HEK293 (cell line): ENCODE measurements around the gene LYRM1.

ENCODE experiments used
- CTCF ChIA-PET: fragments of 350-600 bp; formaldehyde crosslinking; extraction: SDS; loops from one replicate; lab custom pipeline; 2021; ENCODE audit warnings: antibody characterized with exemption; lab: Yijun Ruan, JAX
- POLR2A ChIA-PET: fragments of 300-600 bp; formaldehyde crosslinking; extraction: SDS; loops from one replicate; lab custom pipeline; 2020; ENCODE audit warnings: antibody characterized with exemption, inconsistent platforms; lab: Yijun Ruan, JAX
- H3K27ac ChIP-seq: fragments of 200-500 bp; sonication (Bioruptor generic); 2 replicates; pipeline ENCODE4 v1.5.1; 2014; ENCODE audit warnings: low read depth, low read length, control low read depth, inconsistent platforms; ENCODE audit errors: extremely low read depth
- H3K36me3 ChIP-seq, 2 experiments: fragments of 200-500 bp in 1 of 2; sonication (Bioruptor generic) in 1 of 2; 1 replicate in 1 of 2; 2 replicates in 1 of 2; pipeline ENCODE4 v1.5.1; 2014 to 2017; ENCODE audit warnings: inconsistent platforms in 2 of 2, low read length in 2 of 2; ENCODE audit not compliant: control insufficient read depth in 2 of 2, insufficient read depth in 1 of 2
- H3K4me1 ChIP-seq: fragments of 200-500 bp; sonication (Bioruptor generic); 2 replicates; pipeline ENCODE4 v1.5.1; 2014; ENCODE audit warnings: mild to moderate bottlenecking, low read length, inconsistent platforms; ENCODE audit not compliant: control insufficient read depth, insufficient read depth
- H3K4me3 ChIP-seq: 2 replicates; pipeline ENCODE4 v1.5.1; 2011; ENCODE audit warnings: low read depth, mild to moderate bottlenecking, control low read depth, low read length, moderate library complexity
- H3K9me3 ChIP-seq: fragments of 200-500 bp; sonication (Bioruptor generic); 2 replicates; pipeline ENCODE4 v1.5.1; 2014; ENCODE audit warnings: low read depth, low read length, inconsistent platforms; ENCODE audit not compliant: control insufficient read depth, insufficient read depth
- AEBP2 ChIP-seq: fragments of 450-650 bp; formaldehyde crosslinking; IDR thresholded peaks from 2 replicates; pipeline ENCODE4 v1.5.1; 2016; ENCODE audit warnings: missing biosample characterization, missing genetic modification characterization, borderline replicate concordance
- FEZF1 ChIP-seq: fragments of 450-650 bp; formaldehyde crosslinking; IDR thresholded peaks from 2 replicates; pipeline ENCODE4 v1.5.1; 2016; ENCODE audit warnings: missing biosample characterization, missing genetic modification characterization
- INSM2 ChIP-seq: fragments of 450-650 bp; formaldehyde crosslinking; IDR thresholded peaks from 2 replicates; pipeline ENCODE4 v1.5.1; 2016; ENCODE audit warnings: missing biosample characterization, missing genetic modification characterization
- KLF1 ChIP-seq: fragments of 450-650 bp; formaldehyde crosslinking; IDR thresholded peaks from 2 replicates; pipeline ENCODE4 v1.5.1; 2016; ENCODE audit warnings: missing biosample characterization, missing genetic modification characterization
- KLF16 ChIP-seq: fragments of 450-650 bp; formaldehyde crosslinking; IDR thresholded peaks from 2 replicates; pipeline ENCODE4 v1.5.1; 2017; ENCODE audit warnings: missing biosample characterization, missing genetic modification characterization
- PBX3 ChIP-seq: sonication (generic); formaldehyde crosslinking; IDR thresholded peaks from 2 replicates; pipeline ENCODE4 v1.8.1; 2022; ENCODE audit warnings: mild to moderate bottlenecking, moderate library complexity, missing genetic modification reagents
- SP7 ChIP-seq: fragments of 450-650 bp; formaldehyde crosslinking; IDR thresholded peaks from 2 replicates; pipeline ENCODE4 v1.5.1; 2016; ENCODE audit warnings: missing biosample characterization, missing genetic modification characterization
- ZFHX2 ChIP-seq: fragments of 450-650 bp; formaldehyde crosslinking; conservative IDR thresholded peaks from 2 replicates; pipeline ENCODE4 v1.5.1; 2016; ENCODE audit warnings: missing biosample characterization, missing genetic modification characterization
- ZFP41 ChIP-seq: fragments of 450-650 bp; formaldehyde crosslinking; IDR thresholded peaks from 2 replicates; pipeline ENCODE4 v1.5.1; 2016; ENCODE audit warnings: missing biosample characterization, missing genetic modification characterization, borderline replicate concordance
- ZNF121 ChIP-seq: fragments of 450-650 bp; formaldehyde crosslinking; IDR thresholded peaks from 2 replicates; pipeline ENCODE4 v1.5.1; 2016; ENCODE audit warnings: missing biosample characterization, missing genetic modification characterization
- ZNF16 ChIP-seq: fragments of 450-650 bp; formaldehyde crosslinking; IDR thresholded peaks from 2 replicates; pipeline ENCODE4 v1.5.1; 2016; ENCODE audit warnings: low read depth, missing biosample characterization, missing genetic modification characterization
- ZNF169 ChIP-seq: fragments of 450-650 bp; formaldehyde crosslinking; IDR thresholded peaks from 2 replicates; pipeline ENCODE4 v1.5.1; 2016; ENCODE audit warnings: missing biosample characterization, missing genetic modification characterization
- ZNF214 ChIP-seq: fragments of 450-650 bp; formaldehyde crosslinking; IDR thresholded peaks from 2 replicates; pipeline ENCODE4 v1.5.1; 2017; ENCODE audit warnings: missing biosample characterization, mild to moderate bottlenecking, missing genetic modification characterization, borderline replicate concordance
- ZNF248 ChIP-seq: fragments of 450-650 bp; formaldehyde crosslinking; IDR thresholded peaks from 2 replicates; pipeline ENCODE4 v1.5.1; 2017; ENCODE audit warnings: missing biosample characterization, missing genetic modification characterization
- ZNF311 ChIP-seq: fragments of 450-650 bp; formaldehyde crosslinking; IDR thresholded peaks from 2 replicates; pipeline ENCODE4 v1.5.1; 2017; ENCODE audit warnings: missing biosample characterization, missing genetic modification characterization, borderline replicate concordance
- ZNF324 ChIP-seq: fragments of 450-650 bp; formaldehyde crosslinking; IDR thresholded peaks from 2 replicates; pipeline ENCODE4 v1.5.1; 2016; ENCODE audit warnings: missing biosample characterization, missing genetic modification characterization
- ZNF341 ChIP-seq: fragments of 450-650 bp; formaldehyde crosslinking; IDR thresholded peaks from 2 replicates; pipeline ENCODE4; 2016; ENCODE audit warnings: low read depth, missing biosample characterization, missing genetic modification characterization
- ZNF510 ChIP-seq: fragments of 450-650 bp; formaldehyde crosslinking; IDR thresholded peaks from 2 replicates; pipeline ENCODE4 v1.5.1; 2018; ENCODE audit warnings: mild to moderate bottlenecking, missing genetic modification characterization, missing biosample characterization; ENCODE audit not compliant: insufficient replicate concordance
- ZNF530 ChIP-seq: fragments of 450-650 bp; formaldehyde crosslinking; IDR thresholded peaks from 2 replicates; pipeline ENCODE4 v1.5.1; 2016; ENCODE audit warnings: low read depth, missing biosample characterization, missing genetic modification characterization
- ZNF560 ChIP-seq: fragments of 450-650 bp; formaldehyde crosslinking; IDR thresholded peaks from 2 replicates; pipeline ENCODE4 v1.5.1; 2017; ENCODE audit warnings: missing biosample characterization, missing genetic modification characterization, borderline replicate concordance
- ZNF707 ChIP-seq: fragments of 450-650 bp; formaldehyde crosslinking; IDR thresholded peaks from 2 replicates; pipeline ENCODE4 v1.5.1; 2016; ENCODE audit warnings: missing biosample characterization, missing genetic modification characterization
- ZNF791 ChIP-seq: fragments of 450-650 bp; formaldehyde crosslinking; IDR thresholded peaks from 2 replicates; pipeline ENCODE4 v1.5.1; 2016; ENCODE audit warnings: missing biosample characterization, missing genetic modification characterization
- ZSCAN23 ChIP-seq: fragments of 450-650 bp; formaldehyde crosslinking; IDR thresholded peaks from 2 replicates; pipeline ENCODE4 v1.5.1; 2016; ENCODE audit warnings: missing biosample characterization, missing genetic modification characterization
- TF ChIP-seq, protein P1 (sequence below): fragments of 450-650 bp; formaldehyde crosslinking; IDR thresholded peaks from 2 replicates; pipeline ENCODE4 v1.5.1; 2016; ENCODE audit warnings: missing biosample characterization, missing genetic modification characterization
- TF ChIP-seq, protein P2 (sequence below): fragments of 450-650 bp; formaldehyde crosslinking; IDR thresholded peaks from 2 replicates; pipeline ENCODE4 v1.5.1; 2017; ENCODE audit warnings: missing biosample characterization, missing genetic modification characterization

LYRM1 gene

GRCh38 chr16:20923876-20924275, 23.3 kb downstream of the LYRM1 start (continued):
- TF ChIP-seq ZNF707 (no peak), ZNF560 (tag by site-specific recombination) (no peak), KLF16 (tag by site-specific recombination) (no peak), KLF1 (tag by site-specific recombination) (no peak), ZNF121 (no peak), SP7 (tag by site-specific recombination) (no peak), ZFHX2 (tag by site-specific recombination) (no peak), ZNF530 (tag by site-specific recombination) (no peak), AEBP2 (tag by site-specific recombination) (no peak)
- TF ChIP-seq, protein P1, sequence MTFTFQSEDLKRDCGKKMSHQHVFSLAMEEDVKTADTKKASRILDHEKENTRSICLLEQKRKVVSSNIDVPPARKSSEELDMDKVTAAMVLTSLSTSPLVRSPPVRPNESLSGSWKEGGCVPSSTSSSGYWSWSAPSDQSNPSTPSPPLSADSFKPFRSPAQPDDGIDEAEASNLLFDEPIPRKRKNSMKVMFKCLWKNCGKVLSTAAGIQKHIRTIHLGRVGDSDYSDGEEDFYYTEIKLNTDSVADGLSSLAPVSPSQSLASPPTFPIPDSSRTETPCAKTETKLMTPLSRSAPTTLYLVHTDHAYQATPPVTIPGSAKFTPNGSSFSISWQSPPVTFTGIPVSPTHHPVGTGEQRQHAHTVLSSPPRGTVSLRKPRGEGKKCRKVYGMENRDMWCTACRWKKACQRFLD, result no peak
- TF ChIP-seq, all 188 proteins: peak for 0

- Histone ChIP-seq H3K9me3 (no peaks in the 10 kb centered on the region), H3K4me1 (no peaks in the 10 kb centered on the region), H3K36me3 (peaks cover 0 to 5% of the 10 kb centered on the region in 2 experiments; a peak in 2 of 3 replicates), H3K27ac (no peak overlapping the region)
- ChIA-PET POLR2A (no interaction called here), CTCF (no interaction called here)
- TF ChIP-seq ZNF560 (tag by site-specific recombination), result no peak
- no peak for TF ChIP-seq ZNF510 (tag by site-specific recombination)
- no peak for TF ChIP-seq ZNF248 (tag by site-specific recombination)
- no peak for TF ChIP-seq ZSCAN23
- TF ChIP-seq INSM2 (tag by site-specific recombination), result no peak
- no peak for TF ChIP-seq ZNF311 (tag by site-specific recombination)
- TF ChIP-seq ZNF341 (tag by site-specific recombination), result no peak
- no peak for TF ChIP-seq ZNF169 (tag by site-specific recombination)
- no peak for TF ChIP-seq ZNF214 (tag by site-specific recombination)
- TF ChIP-seq ZNF791 (tag by site-specific recombination), result no peak
- no peak for TF ChIP-seq ZNF16 (tag by site-specific recombination)
- no peak for TF ChIP-seq FEZF1
- TF ChIP-seq ZFP41 (tag by site-specific recombination), result no peak
- no peak for TF ChIP-seq ZNF324 (tag by site-specific recombination)
- no peak for TF ChIP-seq PBX3 (CRISPR knock-in tag)
- no peak for TF ChIP-seq AEBP2 (tag by site-specific recombination)
- TF ChIP-seq, protein P2, sequence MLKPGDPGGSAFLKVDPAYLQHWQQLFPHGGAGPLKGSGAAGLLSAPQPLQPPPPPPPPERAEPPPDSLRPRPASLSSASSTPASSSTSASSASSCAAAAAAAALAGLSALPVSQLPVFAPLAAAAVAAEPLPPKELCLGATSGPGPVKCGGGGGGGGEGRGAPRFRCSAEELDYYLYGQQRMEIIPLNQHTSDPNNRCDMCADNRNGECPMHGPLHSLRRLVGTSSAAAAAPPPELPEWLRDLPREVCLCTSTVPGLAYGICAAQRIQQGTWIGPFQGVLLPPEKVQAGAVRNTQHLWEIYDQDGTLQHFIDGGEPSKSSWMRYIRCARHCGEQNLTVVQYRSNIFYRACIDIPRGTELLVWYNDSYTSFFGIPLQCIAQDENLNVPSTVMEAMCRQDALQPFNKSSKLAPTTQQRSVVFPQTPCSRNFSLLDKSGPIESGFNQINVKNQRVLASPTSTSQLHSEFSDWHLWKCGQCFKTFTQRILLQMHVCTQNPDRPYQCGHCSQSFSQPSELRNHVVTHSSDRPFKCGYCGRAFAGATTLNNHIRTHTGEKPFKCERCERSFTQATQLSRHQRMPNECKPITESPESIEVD (tag by site-specific recombination), result no peak
- no peak for TF ChIP-seq ZNF707
- TF ChIP-seq, protein P1, result no peak
- TF ChIP-seq, all 188 proteins: peak for 0
- no peak overlapping the region for H3K4me3 ChIP-seq
These were observed 25.2 kb downstream of the LYRM1 start for GRCh38 chr16:20925751-20926150.
